GM12864 (cell line): Measurements from ENCODE around the gene KRTAP5-2.
"Not testable (repeated sequence)": the region's sequence is repeated elsewhere in the genome, so short reads cannot be mapped to it uniquely, and the experiment has no call there.

Source experiments
- DNase-seq: peaks from one replicate; pipeline ENCODE4 v3.0.0-alpha.2; 2011; ENCODE audit warnings: low read depth
- H3K4me3 ChIP-seq: 2 replicates; pipeline ENCODE4 v1.5.1; 2011; ENCODE audit warnings: mild to moderate bottlenecking, low read depth, low read length, control low read depth
- TF ChIP-seq, protein P1 (sequence below): IDR thresholded peaks from 2 replicates; pipeline ENCODE4 v1.5.1; 2011; ENCODE audit warnings: low read depth, mild to moderate bottlenecking, moderate library complexity, low read length, control low read depth, inconsistent platforms; ENCODE audit errors: missing control alignments

The KRTAP5-2 gene

DNA sequence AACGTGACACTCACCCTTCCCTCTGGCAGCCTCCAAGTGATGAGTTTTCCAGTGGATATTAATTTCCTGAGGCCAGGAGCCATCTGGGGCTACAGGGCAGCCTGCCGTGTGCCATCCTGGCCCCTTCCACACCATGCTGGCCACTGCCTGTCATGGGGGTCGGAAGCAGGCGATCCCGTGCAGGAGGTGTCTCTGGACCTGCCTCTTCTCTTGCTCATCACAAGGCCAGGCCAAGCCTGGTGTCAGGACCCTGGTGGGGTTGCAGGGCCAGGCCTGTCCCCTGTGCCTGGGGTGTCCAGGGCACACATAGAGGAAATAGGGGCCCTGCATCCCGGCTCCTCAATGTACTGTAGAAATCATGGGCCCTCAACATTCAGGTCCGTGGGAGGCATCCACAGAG is 6.6 kb upstream of the KRTAP5-2 start:
- DNase-seq, result no peak
- TF ChIP-seq, protein P1, sequence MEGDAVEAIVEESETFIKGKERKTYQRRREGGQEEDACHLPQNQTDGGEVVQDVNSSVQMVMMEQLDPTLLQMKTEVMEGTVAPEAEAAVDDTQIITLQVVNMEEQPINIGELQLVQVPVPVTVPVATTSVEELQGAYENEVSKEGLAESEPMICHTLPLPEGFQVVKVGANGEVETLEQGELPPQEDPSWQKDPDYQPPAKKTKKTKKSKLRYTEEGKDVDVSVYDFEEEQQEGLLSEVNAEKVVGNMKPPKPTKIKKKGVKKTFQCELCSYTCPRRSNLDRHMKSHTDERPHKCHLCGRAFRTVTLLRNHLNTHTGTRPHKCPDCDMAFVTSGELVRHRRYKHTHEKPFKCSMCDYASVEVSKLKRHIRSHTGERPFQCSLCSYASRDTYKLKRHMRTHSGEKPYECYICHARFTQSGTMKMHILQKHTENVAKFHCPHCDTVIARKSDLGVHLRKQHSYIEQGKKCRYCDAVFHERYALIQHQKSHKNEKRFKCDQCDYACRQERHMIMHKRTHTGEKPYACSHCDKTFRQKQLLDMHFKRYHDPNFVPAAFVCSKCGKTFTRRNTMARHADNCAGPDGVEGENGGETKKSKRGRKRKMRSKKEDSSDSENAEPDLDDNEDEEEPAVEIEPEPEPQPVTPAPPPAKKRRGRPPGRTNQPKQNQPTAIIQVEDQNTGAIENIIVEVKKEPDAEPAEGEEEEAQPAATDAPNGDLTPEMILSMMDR, result no peak
- no peak overlapping the region for H3K4me3 ChIP-seq

DNA sequence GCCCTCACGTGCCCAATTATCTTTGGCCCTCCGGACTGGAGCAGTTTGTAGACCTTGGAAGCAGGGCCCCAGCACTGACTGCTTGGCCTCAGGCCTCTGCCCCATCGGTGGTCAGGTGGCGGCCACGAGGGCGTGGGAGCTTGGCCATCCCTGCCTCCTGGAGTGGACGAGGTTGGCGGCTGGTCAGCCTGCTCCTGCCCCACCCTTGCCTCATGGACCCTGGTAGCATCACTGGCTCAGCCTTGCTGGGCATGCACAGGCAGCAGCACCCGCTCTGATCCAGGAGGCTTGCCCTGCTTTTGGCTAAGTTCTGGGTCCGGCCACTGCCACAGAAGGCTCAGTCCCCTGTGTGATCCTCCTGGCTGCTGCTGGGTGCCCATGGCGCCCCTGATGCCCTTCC is 6.1 kb upstream of the KRTAP5-2 start:
- H3K4me3 ChIP-seq, result no peak overlapping the region
- TF ChIP-seq, protein P1, result no peak
- DNase-seq, result no peak

DNA sequence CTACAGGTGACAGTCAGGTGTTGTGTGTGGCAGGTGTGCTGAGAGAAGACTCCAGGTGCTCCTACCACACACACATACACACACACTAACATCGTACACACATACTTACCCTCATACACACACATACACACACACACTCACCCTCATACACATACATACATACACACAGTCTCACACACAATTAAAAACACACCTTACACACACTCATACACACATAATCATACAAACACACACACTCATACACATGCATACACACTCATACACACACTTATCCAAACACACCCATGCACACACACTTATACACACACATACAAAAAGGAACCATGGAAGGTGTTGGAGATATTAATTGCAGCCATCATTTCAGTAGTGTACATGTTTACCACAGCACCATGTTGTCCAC is 5.5 kb upstream of the KRTAP5-2 start:
- H3K4me3 ChIP-seq, result no peak overlapping the region
- TF ChIP-seq, protein P1, result no peak
- DNase-seq, result no peak

DNA sequence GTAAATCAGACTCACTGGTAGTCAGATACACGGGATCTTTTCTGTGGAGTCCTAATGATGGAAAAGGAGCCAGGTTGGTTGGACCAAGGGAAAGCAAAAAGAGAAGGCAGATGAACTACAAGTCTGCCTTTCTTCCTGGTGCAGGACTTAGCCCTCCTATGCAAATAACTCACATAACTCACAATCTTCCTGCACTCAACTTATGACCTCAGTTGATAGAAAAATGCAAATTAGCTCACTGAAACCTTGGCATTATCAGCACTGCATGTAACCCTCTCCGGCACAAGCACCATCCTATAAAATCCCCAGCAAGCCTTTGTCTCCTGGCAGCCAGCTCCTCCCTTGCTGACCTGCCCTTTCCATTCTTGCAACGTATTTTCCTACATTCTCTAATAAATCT is 3.6 kb upstream of the KRTAP5-2 start:
- DNase-seq, H3K4me3 ChIP-seq: not testable (repeated sequence)

DNA sequence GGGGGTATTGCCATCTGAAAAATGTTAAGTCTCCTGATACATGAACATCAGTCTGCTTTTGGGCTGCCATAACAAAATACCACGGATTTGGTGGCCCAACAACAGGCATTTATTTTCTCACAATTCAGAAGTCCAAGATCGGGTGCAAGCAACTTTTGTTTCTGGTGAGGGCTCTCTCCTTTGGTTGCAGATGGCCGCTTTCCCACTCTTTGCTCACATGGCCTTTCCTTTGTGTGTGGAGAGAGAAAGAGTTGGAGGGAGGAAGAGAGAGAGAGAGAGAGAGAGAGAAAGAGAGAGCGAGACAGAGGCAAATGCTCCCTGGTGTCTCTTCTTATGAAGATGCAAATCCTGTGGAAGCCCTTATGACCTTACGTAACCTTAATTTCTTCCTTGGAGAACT is 2.5 kb upstream of the KRTAP5-2 start:
- TF ChIP-seq, protein P1, result no peak
- no peak overlapping the region for H3K4me3 ChIP-seq
- no peak for DNase-seq

DNA sequence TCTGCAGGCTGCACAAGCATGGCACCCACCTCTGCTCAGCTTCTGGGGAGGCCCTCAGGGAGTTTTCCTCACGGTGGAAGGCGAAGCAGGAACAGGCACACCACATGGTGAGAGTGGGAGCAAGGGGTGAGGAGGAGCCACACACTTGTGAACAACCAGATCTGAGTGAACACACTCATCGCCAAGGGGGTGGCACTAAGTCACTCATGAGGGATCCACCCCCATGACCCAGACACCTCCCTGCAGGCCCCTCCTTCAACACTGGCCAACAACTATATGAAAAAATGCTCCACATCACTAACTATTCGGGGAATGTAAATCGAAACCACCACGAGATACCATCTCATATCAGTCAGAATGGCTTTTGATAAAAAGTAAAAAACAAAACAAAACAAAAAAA is 722 bp upstream of the KRTAP5-2 start:
- no peak for DNase-seq
- TF ChIP-seq, protein P1, result no peak
- no peak overlapping the region for H3K4me3 ChIP-seq

DNA sequence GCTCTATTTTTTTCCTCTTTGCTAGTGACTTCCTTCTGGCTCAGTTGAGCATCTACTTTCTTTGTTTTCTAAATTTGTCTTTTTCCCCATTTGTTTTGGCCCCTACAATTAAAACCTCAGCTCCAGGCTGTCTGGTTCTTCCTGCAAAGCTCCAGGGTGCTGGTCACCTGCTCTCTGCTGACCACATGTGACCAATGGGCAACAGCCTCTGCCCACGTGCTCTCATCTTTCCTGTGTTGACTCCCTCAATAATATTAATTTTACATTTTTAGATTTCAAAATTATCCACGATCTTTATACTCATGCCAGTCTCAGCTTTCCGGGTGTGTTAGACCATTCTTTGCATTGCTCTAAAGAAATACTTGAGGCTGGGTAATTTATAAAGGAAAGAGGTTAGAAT is 312 bp upstream of the KRTAP5-2 start:
- H3K4me3 ChIP-seq, DNase-seq: not testable (repeated sequence)

DNA sequence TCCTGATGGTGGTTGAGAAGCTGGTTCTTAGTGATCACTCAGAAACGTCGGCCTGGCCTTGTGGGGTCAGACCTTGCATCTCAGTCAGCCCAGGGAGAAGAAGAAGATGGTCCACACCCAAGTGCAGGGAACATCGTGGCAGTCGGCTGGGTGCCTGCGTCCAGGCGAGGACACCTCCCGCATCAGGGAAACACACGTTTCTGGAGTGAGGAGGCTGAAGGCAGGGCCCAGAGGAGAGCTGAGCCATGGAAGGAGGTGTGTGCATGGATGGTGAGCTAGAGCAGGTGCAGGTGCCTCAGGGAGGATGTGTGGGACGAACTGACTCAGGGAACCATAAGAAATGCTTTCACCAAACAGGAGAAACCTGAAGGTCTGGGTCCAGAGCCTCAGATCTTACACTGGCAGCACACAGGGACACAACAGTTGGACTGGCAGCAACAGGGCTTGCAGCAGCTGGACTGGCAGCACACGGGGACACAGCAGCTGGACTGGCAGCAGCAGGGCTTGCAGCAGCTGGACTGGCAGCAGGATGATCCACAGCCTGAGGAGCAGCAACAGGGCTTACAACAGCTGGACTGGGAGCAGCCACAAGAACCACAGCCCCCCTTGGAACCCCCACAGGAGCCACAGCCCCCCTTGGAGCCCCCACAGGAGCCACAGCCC is 632 bp downstream of the KRTAP5-2 start:
- no peak overlapping the region for H3K4me3 ChIP-seq
- TF ChIP-seq, protein P1, result no peak
- no peak for DNase-seq

DNA sequence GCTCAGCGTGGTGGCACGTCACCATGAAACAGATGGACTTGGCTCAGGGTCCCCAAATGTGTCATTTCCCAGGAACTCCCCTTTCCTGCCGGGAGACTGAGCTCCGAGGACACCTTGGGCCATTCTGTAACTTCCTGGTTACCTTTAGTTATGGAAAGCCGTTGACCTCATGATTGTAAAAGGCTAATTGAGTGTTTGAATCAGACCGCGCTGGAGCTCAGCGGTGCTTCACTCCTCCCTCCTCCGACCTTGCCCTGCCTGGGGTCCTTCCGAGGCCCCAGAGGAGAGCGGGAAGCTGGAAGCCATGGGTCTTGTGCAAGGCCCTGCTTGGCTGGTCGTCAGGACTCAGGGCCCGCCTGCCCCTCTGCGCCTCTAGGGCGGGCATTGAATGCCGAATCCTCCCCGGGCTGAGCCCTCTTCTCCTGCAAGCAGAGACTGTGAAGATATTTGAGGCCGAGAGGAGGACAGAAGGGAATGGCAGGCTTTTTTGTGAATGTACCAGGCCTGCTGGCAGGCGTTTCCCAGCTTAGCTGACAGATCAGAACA is 1.4 kb downstream of the KRTAP5-2 start:
- H3K4me3 ChIP-seq, DNase-seq: not testable (repeated sequence)

DNA sequence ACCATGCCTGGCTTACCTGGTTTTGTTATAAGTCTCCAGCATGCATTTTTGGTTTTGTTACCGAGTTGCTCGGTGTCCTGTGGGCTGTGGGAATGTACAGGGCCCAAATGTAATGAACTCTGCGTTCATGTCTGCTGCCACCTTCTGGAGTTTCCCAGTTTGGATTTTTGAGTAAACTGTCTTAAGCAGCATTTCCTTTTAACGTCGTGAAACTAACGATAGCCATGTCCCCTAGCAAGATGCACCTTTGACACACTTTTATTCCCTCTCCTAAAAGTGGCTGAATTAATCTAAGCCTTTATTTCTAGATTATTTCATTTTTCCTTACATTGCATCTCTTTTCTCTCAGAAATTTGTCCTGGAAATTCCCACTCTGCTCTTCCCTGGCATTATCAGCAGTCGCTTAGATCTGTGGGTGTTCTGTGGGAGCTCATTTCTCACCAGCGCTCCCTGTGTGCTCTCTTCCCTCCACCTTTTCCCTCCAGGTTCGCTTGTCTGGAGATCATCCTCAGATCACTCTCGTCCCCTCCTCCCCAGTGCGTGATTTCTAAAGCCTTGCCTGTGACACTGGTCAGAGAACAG is 2.0 kb downstream of the KRTAP5-2 start:
- not testable (repeated sequence) for DNase-seq, H3K4me3 ChIP-seq
